ENCODE measurements around the gene POC1B. TPM values are rescaled to one million over a fixed set of nuclear protein-coding genes. Genes with fewer than 3 reads are reported as not detected.

POC1B gene
- total RNA-seq, 1 experiment from 2014 or later = 13.6 TPM

DNA sequence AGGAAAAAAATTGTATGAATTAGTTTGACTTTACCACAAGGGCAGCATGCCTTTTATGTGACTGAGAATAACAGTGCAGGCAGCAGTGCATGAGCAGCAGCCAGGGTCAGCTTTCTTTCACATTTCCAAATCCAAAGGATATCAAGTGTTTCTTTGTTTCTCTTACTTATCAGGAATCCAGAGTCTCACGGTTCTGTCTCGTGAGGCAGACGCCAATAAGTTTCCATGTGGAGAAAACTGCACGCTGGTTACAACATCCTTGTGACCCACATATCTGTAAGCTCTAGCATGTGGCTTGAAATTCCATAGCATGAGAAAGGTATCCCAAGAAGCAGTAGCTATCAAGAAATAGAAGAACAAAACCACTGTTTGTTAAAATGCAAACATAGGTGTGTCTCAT, 28.8 kb downstream of the POC1B start:
- no peak overlapping the region for H3K27ac ChIP-seq
- no peaks in the 10 kb centered on the region for H3K9me2 ChIP-seq (ENCODE audit: insufficient read depth)
- no peaks in the 10 kb centered on the region for H3F3A ChIP-seq (ENCODE audit: insufficient read depth, low read depth)
- H3K9me3 ChIP-seq (ENCODE audit: insufficient read depth, low read depth) = no peaks in the 10 kb centered on the region
- CTCF ChIA-PET = no interaction called here
- intact Hi-C loops (cut with micrococcal nuclease; ENCODE audit: unreplicated experiment) = no loop called here
- BruUV-seq (replicated peaks) = no TSS peak
- H3K4me3 ChIP-seq = no peak overlapping the region
- H4K20me1 ChIP-seq (ENCODE audit: insufficient read depth) = no peaks in the 10 kb centered on the region
- no peaks in the 10 kb centered on the region for H3K27me3 ChIP-seq (ENCODE audit: insufficient read depth, low read depth)
- H3K79me2 ChIP-seq (ENCODE audit: low read depth) = no peaks in the 10 kb centered on the region
- H3K36me3 ChIP-seq (ENCODE audit: low read depth) = no peaks in the 10 kb centered on the region
- TF ChIP-seq, protein P1, sequence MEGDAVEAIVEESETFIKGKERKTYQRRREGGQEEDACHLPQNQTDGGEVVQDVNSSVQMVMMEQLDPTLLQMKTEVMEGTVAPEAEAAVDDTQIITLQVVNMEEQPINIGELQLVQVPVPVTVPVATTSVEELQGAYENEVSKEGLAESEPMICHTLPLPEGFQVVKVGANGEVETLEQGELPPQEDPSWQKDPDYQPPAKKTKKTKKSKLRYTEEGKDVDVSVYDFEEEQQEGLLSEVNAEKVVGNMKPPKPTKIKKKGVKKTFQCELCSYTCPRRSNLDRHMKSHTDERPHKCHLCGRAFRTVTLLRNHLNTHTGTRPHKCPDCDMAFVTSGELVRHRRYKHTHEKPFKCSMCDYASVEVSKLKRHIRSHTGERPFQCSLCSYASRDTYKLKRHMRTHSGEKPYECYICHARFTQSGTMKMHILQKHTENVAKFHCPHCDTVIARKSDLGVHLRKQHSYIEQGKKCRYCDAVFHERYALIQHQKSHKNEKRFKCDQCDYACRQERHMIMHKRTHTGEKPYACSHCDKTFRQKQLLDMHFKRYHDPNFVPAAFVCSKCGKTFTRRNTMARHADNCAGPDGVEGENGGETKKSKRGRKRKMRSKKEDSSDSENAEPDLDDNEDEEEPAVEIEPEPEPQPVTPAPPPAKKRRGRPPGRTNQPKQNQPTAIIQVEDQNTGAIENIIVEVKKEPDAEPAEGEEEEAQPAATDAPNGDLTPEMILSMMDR (conservative IDR thresholded peaks at IDR 0.05) = no peak
- TF ChIP-seq EZH2 (IDR thresholded peaks at IDR 0.05; ENCODE audit: low read depth) = no peak
- H3K4me1 ChIP-seq (replicated peaks; ENCODE audit: insufficient read depth) = no peaks in the 10 kb centered on the region
- POLR2A ChIA-PET (ENCODE audit: unreplicated experiment) = no interaction called here
- no peak overlapping the region for H3K4me2 ChIP-seq
- H2AFZ ChIP-seq = no peak overlapping the region
- no peak for DNase-seq

DNA sequence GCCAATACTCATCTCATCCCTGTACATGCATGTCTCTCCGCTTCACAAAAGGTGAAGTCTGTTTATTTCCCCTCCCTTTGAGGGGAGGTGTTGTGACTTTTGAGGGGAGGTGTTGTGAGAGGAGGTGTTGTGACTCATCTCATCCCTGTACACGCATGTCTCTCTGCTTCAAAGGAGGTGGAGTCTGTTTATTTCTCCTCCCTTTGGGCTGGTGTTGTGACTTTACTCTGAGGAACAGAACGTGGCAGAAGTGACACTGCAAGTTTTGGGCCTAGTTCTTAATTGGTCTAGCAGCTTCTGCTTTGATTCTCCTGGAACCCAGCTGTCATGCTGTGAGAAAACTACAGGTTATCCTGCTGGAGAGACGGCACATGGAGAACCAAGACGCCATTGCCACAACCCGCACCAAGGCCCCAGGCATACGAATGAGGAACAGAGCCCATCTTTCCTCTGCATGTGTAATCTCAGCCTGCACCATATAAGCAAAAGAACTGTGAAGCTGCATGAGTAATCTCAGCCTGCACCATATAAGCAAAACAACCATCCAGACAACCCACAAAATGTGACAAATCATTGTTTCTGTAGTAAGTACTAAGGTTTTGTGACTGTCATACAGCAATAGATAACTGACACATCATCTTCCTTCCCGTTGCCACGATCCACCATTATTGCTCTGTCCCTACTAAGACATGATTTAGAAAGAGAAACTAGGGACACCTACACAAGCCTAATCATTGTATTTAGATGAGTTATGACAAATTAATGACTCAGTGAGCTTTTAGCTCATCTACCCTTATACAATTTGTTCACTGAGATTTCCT, 31.2 kb downstream of the POC1B start:
- Histone ChIP-seq H3K9me3 (ENCODE audit: insufficient read depth, low read depth) (no peaks in the 10 kb centered on the region), H2AFZ (no peak overlapping the region), H3K27me3 (ENCODE audit: insufficient read depth, low read depth) (no peaks in the 10 kb centered on the region), H4K20me1 (ENCODE audit: insufficient read depth) (no peaks in the 10 kb centered on the region), H3F3A (ENCODE audit: insufficient read depth, low read depth) (no peaks in the 10 kb centered on the region), H3K4me3 (no peak overlapping the region), H3K9me2 (ENCODE audit: insufficient read depth) (no peaks in the 10 kb centered on the region), H3K4me2 (no peak overlapping the region), H3K36me3 (ENCODE audit: low read depth) (no peaks in the 10 kb centered on the region), H3K4me1 (replicated peaks; ENCODE audit: insufficient read depth) (no peaks in the 10 kb centered on the region), H3K79me2 (ENCODE audit: low read depth) (no peaks in the 10 kb centered on the region), H3K27ac (no peak overlapping the region)
- ChIA-PET CTCF (no interaction called here), POLR2A (ENCODE audit: unreplicated experiment) (no interaction called here)
- DNase-seq = no peak
- intact Hi-C loops (cut with micrococcal nuclease; ENCODE audit: unreplicated experiment) = no loop called here
- BruUV-seq (replicated peaks) = no TSS peak
- TF ChIP-seq EZH2 (IDR thresholded peaks at IDR 0.05; ENCODE audit: low read depth) = no peak
- TF ChIP-seq, protein P1 (conservative IDR thresholded peaks at IDR 0.05) = no peak

DNA sequence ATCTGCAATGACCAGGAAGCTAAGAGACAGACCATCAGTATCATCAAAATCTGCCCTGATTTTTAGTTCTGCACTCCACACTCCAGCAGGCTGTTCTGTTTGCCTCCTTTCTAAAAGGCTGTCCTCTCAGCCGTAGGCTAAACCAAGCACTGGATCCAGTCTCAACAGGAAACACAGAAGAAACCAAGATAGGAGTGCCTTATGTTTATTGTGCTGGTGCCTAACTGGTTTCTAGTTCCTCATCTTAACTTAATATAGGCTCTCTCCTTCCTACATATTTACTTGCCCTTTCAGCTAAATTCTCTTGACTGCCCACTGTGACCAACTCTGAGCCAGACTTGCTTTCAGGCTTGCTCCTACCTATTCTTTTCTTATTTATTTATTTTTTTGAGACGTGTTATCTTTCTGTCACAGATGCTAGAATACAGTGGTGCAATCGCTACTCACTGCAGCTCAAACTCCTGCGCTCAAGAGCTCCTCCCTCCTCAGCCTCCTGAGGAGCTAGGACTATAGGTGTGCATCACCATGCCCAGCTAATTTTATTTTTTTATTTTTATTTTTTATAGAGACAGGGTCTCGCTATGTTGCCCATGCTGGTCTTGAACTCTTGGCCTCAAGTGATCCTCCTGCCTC, 32.1 kb downstream of the POC1B start:
- DNase-seq = no peak
- no peaks in the 10 kb centered on the region for H3K4me1 ChIP-seq (replicated peaks; ENCODE audit: insufficient read depth)
- no peaks in the 10 kb centered on the region for H3F3A ChIP-seq (ENCODE audit: insufficient read depth, low read depth)
- no peak overlapping the region for H2AFZ ChIP-seq
- no peaks in the 10 kb centered on the region for H4K20me1 ChIP-seq (ENCODE audit: insufficient read depth)
- H3K4me2 ChIP-seq = no peak overlapping the region
- H3K79me2 ChIP-seq (ENCODE audit: low read depth) = no peaks in the 10 kb centered on the region
- H3K9me3 ChIP-seq (ENCODE audit: insufficient read depth, low read depth) = no peaks in the 10 kb centered on the region
- no TSS peak for BruUV-seq (replicated peaks)
- intact Hi-C loops (cut with micrococcal nuclease; ENCODE audit: unreplicated experiment) = no loop called here
- POLR2A ChIA-PET (ENCODE audit: unreplicated experiment) = no interaction called here
- H3K27me3 ChIP-seq (ENCODE audit: insufficient read depth, low read depth) = no peaks in the 10 kb centered on the region
- CTCF ChIA-PET = no interaction called here
- no peak overlapping the region for H3K27ac ChIP-seq
- TF ChIP-seq, protein P1 (conservative IDR thresholded peaks at IDR 0.05) = no peak
- no peak for TF ChIP-seq EZH2 (IDR thresholded peaks at IDR 0.05; ENCODE audit: low read depth)
- H3K9me2 ChIP-seq (ENCODE audit: insufficient read depth) = no peaks in the 10 kb centered on the region
- no peak overlapping the region for H3K4me3 ChIP-seq
- no peaks in the 10 kb centered on the region for H3K36me3 ChIP-seq (ENCODE audit: low read depth)
